ENCODE results near the gene PKDCC.

GRCh38 chr2:42050703-42051542 lies 3.1 kb downstream of the PKDCC start:
- TF ChIP-seq, protein P1, sequence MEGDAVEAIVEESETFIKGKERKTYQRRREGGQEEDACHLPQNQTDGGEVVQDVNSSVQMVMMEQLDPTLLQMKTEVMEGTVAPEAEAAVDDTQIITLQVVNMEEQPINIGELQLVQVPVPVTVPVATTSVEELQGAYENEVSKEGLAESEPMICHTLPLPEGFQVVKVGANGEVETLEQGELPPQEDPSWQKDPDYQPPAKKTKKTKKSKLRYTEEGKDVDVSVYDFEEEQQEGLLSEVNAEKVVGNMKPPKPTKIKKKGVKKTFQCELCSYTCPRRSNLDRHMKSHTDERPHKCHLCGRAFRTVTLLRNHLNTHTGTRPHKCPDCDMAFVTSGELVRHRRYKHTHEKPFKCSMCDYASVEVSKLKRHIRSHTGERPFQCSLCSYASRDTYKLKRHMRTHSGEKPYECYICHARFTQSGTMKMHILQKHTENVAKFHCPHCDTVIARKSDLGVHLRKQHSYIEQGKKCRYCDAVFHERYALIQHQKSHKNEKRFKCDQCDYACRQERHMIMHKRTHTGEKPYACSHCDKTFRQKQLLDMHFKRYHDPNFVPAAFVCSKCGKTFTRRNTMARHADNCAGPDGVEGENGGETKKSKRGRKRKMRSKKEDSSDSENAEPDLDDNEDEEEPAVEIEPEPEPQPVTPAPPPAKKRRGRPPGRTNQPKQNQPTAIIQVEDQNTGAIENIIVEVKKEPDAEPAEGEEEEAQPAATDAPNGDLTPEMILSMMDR (IDR thresholded peaks at IDR 0.05; ENCODE audit: poor library complexity) = no peak
- TF ChIP-seq EZH2phosphoT487 (IDR thresholded peaks at IDR 0.05; ENCODE audit: low read depth, severe bottlenecking, unreplicated experiment) (no peak), EZH2 (IDR thresholded peaks at IDR 0.05; ENCODE audit: borderline replicate concordance) (no peak)
